Measurements from ENCODE around the gene ZNF454.

ZNF454 gene

GRCh38 chr5:178984145-178985072 lies 43.4 kb downstream of the ZNF454 start:
- DNase-seq (ENCODE audit: extremely low spot score), result no peak
- ChIA-PET POLR2A (no interaction called here), CTCF (no interaction called here)
- no peak for TF ChIP-seq CTBP1 (IDR thresholded peaks at IDR 0.05; ENCODE audit: borderline replicate concordance)
- TF ChIP-seq FOXK2 (IDR thresholded peaks at IDR 0.05), result no peak

GRCh38 chr5:178986326-178986960 lies 45.4 kb downstream of the ZNF454 start:
- POLR2A ChIA-PET, result no interaction called here
- CTCF ChIA-PET, result no interaction called here
- no peak for TF ChIP-seq ARNT (IDR thresholded peaks at IDR 0.05)
- TF ChIP-seq ZNF384 (IDR thresholded peaks at IDR 0.05), result no peak
- TF ChIP-seq L3MBTL2 (conservative IDR thresholded peaks at IDR 0.05), result no peak
- no peak for TF ChIP-seq TARDBP (IDR thresholded peaks at IDR 0.05)
- no peak for TF ChIP-seq FOXM1 (IDR thresholded peaks at IDR 0.05; ENCODE audit: borderline replicate concordance)
- TF ChIP-seq NFRKB (IDR thresholded peaks at IDR 0.05), result no peak
- no peak for TF ChIP-seq PKNOX1 (IDR thresholded peaks at IDR 0.05)
- no peak for TF ChIP-seq BHLHE40 (IDR thresholded peaks at IDR 0.05; ENCODE audit: borderline replicate concordance)
- no peak for TF ChIP-seq SP1 (IDR thresholded peaks at IDR 0.05)
- no peak for TF ChIP-seq CTBP1 (IDR thresholded peaks at IDR 0.05; ENCODE audit: borderline replicate concordance)
- TF ChIP-seq LEF1 (IDR thresholded peaks at IDR 0.05; ENCODE audit: borderline replicate concordance), result no peak
- TF ChIP-seq FOXA1 (IDR thresholded peaks at IDR 0.05), result no peak
- DNase-seq (ENCODE audit: extremely low spot score), result no peak

- CTCF ChIA-PET, result no interaction called here
- POLR2A ChIA-PET, result no interaction called here
- no peak for DNase-seq (ENCODE audit: extremely low spot score)
- no peak for TF ChIP-seq FOXM1 (IDR thresholded peaks at IDR 0.05; ENCODE audit: borderline replicate concordance)
- TF ChIP-seq SUZ12 (IDR thresholded peaks at IDR 0.05), result no peak
- no peak for TF ChIP-seq L3MBTL2 (conservative IDR thresholded peaks at IDR 0.05)
- no peak for TF ChIP-seq ZNF384 (IDR thresholded peaks at IDR 0.05)
- no peak for TF ChIP-seq SP1 (IDR thresholded peaks at IDR 0.05)
- no peak for TF ChIP-seq NFRKB (IDR thresholded peaks at IDR 0.05)
- no peak for TF ChIP-seq BHLHE40 (IDR thresholded peaks at IDR 0.05; ENCODE audit: borderline replicate concordance)
- no peak for TF ChIP-seq TARDBP (IDR thresholded peaks at IDR 0.05)
- no peak for TF ChIP-seq HDGF (IDR thresholded peaks at IDR 0.05; ENCODE audit: borderline replicate concordance)
- no peak for TF ChIP-seq ELF4 (IDR thresholded peaks at IDR 0.05)
- TF ChIP-seq PKNOX1 (IDR thresholded peaks at IDR 0.05), result no peak
- no peak for TF ChIP-seq LEF1 (IDR thresholded peaks at IDR 0.05; ENCODE audit: borderline replicate concordance)
- TF ChIP-seq FOXA1 (IDR thresholded peaks at IDR 0.05), result no peak
Observed at GRCh38 chr5:178988436-178989220, 47.6 kb downstream of the ZNF454 start.

- TF ChIP-seq ARNT (IDR thresholded peaks at IDR 0.05), result no peak
- no peak for TF ChIP-seq NFRKB (IDR thresholded peaks at IDR 0.05)
- TF ChIP-seq PKNOX1 (IDR thresholded peaks at IDR 0.05), result no peak
- TF ChIP-seq FOXM1 (IDR thresholded peaks at IDR 0.05; ENCODE audit: borderline replicate concordance), result no peak
- ChIA-PET CTCF (no interaction called here), POLR2A (no interaction called here)
- no peak for DNase-seq (ENCODE audit: extremely low spot score)
Observed at GRCh38 chr5:178989311-178989710, 48.3 kb downstream of the ZNF454 start.

GRCh38 chr5:178990491-178990890 lies 49.5 kb downstream of the ZNF454 start:
- POLR2A ChIA-PET, result no interaction called here
- TF ChIP-seq PKNOX1 (IDR thresholded peaks at IDR 0.05) (no peak), ZNF384 (IDR thresholded peaks at IDR 0.05) (no peak), L3MBTL2 (conservative IDR thresholded peaks at IDR 0.05) (no peak), SP1 (IDR thresholded peaks at IDR 0.05) (no peak), NFRKB (IDR thresholded peaks at IDR 0.05) (no peak), FOXK2 (IDR thresholded peaks at IDR 0.05) (no peak), ARNT (IDR thresholded peaks at IDR 0.05) (no peak), SUZ12 (IDR thresholded peaks at IDR 0.05) (no peak), LEF1 (IDR thresholded peaks at IDR 0.05; ENCODE audit: borderline replicate concordance) (no peak), CTBP1 (IDR thresholded peaks at IDR 0.05; ENCODE audit: borderline replicate concordance) (no peak), HDGF (IDR thresholded peaks at IDR 0.05; ENCODE audit: borderline replicate concordance) (no peak), ELF4 (IDR thresholded peaks at IDR 0.05) (no peak), TARDBP (IDR thresholded peaks at IDR 0.05) (no peak), FOXA1 (IDR thresholded peaks at IDR 0.05) (no peak), BHLHE40 (IDR thresholded peaks at IDR 0.05; ENCODE audit: borderline replicate concordance) (no peak), FOXM1 (IDR thresholded peaks at IDR 0.05; ENCODE audit: borderline replicate concordance) (no peak)
- CTCF ChIA-PET, result no interaction called here

More at GRCh38 chr5:178990491-178990890, 49.5 kb downstream of the ZNF454 start:
- no peak for DNase-seq (ENCODE audit: extremely low spot score)
